GM19351 (cell line): ENCODE data around the gene TUBD1.
"Not testable (repeated sequence)": the region's sequence is repeated elsewhere in the genome, so short reads cannot be mapped to it uniquely, and the experiment has no call there.

Experiments used
- ATAC-seq: cut with Tn5 transposase; IDR thresholded peaks from one replicate; pipeline ENCODE4 v1.9.1; 2021; ENCODE audit warnings: mild to moderate bottlenecking, moderate library complexity; ENCODE audit not compliant: unreplicated experiment

Gene TUBD1

GRCh38 chr17:59876107-59876506 lies 16.6 kb downstream of the TUBD1 start:
- ATAC-seq: no peak

DNA sequence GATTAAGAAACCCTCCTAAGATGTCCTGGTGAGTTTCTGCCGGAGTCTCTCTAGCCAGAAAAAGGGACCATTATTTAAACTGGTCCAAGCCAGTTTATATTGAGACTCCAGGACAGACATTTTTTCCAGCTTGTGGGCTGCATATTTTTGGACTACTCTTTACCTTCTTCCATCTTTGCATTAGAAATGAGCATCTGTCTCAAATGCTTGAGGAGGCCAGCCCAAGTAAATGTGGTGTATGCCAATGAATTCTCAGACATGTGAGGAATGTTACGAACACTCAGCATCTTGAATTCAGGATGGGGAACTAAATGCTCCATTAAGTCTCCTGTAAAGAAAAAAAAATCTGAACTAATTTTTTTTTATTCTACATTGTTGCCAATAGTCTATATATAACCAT lies 18.4 kb downstream of the TUBD1 start:
- ATAC-seq: no peak

DNA sequence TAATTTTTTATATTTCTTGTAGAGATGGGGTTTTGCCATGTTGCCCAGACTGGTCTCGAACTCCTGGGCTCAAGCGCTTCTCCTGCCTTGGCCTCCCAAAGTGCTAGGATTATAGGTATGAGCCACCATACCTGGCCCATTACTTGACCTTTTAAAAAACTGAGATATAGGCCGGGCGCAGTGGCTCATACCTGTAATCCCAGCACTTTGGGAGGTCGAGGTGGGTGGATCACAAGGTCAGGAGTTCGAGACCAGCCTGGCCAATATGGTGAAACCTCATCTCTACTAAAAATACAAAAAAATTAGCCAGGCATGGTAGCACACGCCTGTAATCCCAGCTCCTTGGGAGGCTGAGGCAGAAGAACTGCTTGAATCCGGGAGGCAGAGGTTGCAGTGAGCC lies 19.3 kb downstream of the TUBD1 start:
- not testable (repeated sequence) for ATAC-seq

- no peak for ATAC-seq
Measured at GRCh38 chr17:59872351-59872750, 20.4 kb downstream of the TUBD1 start.

GRCh38 chr17:59870482-59870881 lies 22.3 kb downstream of the TUBD1 start:
- no peak for ATAC-seq

DNA sequence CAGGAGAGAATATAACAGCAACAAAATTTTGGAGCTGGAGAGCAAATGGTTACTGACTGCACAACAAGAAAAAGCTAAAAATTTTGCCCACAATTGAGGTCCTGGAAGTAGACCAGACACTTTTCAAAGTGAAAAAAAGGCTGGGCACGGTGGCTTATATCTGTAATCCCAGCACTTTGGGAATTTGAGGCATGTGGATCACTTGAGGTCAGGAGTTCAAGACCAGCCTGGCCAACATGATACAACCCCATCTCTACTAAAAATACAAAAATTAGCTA lies 22.9 kb downstream of the TUBD1 start:
- ATAC-seq: no peak

DNA sequence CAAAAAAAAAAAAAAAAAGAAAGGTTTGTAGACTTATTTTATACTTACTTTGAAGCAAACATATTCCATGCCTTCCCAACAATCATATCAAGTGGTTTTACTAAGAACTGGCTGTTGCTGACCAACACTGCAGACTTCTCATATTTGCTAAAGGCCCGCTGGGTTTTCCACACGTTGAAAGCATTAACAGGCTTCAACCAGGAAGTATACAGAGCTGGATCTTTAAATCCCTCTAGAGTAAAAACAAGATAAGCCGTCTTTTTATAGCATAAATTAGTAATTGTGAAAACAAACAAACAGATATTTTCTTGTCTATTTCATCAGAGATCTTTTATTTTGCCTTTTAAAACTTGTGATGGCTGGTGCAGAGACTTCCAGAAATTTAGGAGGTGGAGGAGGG lies 29.1 kb downstream of the TUBD1 start:
- no peak for ATAC-seq

DNA sequence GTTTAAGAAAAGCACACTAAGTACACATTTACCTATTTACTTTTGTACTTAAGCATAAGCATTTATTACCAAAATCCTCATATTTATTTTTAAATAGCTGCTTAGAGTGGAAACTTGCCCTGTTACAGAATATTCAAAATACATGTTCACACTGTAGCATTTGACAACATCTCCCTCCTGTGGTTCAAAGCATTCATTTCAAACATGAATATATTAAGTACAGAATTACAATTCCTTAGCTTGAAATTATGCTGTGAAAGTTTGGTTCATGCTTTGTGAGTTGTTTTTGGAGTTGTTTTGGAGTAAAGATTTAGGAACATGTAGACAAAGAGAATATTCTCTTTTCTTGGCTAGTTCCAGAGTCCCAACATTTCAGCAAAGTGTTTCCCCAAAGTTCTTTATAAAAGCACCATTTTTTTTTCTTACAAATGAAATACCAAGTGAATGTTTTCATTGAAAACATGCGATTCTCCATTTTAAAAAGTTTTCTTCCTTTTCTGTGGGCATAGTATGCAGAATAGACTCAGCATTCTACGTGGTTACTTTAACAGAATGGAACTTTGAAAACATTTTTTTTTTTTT lies 33.2 kb downstream of the TUBD1 start:
- ATAC-seq: no peak

GRCh38 chr17:59858932-59859331 lies 33.8 kb downstream of the TUBD1 start:
- no peak for ATAC-seq

GRCh38 chr17:59858167-59858816 lies 34.5 kb downstream of the TUBD1 start:
- no peak for ATAC-seq

DNA sequence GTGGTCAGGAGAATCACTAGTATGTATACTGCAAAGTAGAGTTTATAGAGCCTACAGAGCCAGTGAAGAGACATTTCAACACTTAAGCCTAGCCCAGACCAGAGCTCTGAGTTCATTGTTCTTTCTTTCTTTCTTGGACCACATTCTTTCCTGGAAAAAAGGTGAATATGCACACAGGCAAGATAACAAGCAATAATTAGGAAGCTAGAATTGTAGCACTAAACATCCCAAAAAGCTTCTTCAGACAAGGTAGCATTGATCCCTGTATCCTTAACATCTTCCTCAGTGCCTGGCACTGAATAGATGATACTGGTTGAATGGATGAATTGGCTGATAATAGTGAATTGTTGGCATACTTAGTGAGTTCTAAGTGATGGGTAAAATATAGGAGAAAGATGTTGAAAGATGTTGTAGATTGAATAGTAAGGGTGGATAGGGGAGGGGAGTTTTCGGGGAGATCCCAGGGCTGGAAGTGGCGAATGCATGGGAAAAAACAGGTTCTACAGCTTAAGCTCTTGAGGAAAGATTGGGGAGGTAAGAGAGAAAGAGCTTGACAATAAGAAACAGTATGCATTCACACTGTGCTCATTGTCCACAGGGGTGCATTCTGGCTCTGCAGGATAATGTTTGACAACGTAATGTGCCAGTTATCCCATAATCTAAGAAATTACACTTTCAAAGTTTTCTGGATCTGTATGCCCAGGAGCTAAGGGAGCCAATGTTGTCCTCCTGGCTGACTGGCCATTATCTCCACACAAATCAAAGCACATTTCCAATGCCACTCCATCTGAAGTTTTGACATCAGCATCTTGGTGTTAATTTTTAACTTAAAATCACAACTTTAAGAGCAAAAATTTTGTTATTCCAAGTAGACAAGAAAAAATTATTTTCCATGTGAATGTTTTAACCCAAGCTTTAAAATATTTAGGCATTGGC lies 35.6 kb downstream of the TUBD1 start:
- ATAC-seq: no peak

- ATAC-seq: not testable (repeated sequence)
Measured at GRCh38 chr17:59853919-59854729, 38.6 kb downstream of the TUBD1 start.

DNA sequence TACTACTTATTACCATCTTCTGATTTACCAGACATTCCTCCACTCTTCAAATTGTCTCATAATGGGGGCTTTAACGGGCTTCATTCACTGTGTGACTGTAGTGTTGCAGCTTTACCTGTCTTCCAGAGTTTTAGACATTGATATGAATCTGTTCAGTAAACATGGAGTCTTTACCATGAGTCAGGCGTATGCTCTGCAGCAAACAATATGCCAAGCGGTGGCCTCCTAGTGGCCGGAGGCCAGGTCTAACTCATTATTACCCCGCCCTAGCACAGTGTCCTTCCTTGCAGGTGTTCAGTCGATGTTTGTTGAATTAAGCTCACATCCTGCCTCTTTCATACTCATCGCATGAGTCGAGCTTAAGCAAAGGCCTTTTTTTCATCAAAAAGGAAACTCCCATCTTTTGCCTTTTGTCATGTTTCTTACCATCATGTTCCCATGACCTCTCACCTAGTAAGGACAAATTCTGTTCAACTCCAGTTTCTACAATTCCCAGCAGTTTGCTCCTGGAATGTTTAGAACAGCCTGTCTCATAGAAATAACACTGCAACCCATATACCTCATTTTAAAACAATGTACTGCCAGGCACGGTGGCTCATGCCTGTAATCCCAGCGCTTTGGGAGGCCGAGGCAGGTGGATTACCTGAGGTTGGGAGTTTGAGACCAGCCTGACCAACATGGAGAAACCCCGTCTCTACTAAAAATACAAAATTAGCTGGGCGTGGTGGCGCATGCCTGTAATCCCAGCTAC lies 39.4 kb downstream of the TUBD1 start:
- peak; percentile 72 for ATAC-seq

- ATAC-seq: not testable (repeated sequence)
Measured at GRCh38 chr17:59852847-59853167, 39.9 kb downstream of the TUBD1 start.

DNA sequence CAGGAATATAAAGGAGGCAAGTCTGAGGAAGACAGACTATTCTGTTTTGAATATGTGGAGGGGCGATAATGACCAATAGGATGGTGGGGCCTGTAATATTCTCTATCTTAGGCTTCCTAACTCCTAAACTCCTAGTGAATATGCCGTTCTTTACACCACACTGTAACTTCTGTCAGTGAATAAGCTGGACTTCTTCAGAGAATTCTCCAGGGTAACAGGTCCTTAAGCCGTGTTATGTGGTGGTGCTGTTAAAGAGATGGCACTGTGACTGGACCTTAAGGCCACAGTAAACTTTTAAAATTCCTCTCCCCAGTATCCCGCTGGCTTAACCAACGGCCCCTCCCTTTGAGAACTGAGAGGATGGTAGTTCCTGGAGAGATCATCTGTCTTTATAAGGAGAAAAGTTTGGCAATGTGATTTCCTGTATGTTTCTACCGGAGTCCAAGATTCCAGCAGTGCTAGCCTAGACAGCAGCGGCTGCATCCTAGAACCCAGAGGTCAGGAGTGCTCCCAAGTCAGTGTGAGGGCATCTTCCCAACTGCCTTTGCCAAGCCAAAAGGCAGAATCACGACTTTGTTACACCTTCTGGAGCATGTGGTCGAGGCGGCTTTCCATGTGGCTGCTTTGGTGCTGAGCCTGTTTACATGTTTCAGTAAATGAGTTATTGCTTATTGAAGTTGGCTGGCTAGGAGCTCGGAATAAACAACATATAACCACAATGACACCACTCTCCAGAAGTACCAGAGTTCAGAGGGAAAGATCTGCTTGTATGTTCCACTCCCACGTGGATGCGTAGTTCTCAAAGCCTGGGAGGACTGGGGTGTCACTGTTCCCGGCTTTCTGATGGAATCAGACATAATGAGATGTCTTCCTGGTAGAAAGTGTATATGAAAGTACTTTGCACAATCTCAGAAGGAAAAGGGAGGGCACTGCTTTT lies 41.0 kb downstream of the TUBD1 start:
- no peak for ATAC-seq

- ATAC-seq: not testable (repeated sequence)
Measured at GRCh38 chr17:59850311-59850710, 42.4 kb downstream of the TUBD1 start.

DNA sequence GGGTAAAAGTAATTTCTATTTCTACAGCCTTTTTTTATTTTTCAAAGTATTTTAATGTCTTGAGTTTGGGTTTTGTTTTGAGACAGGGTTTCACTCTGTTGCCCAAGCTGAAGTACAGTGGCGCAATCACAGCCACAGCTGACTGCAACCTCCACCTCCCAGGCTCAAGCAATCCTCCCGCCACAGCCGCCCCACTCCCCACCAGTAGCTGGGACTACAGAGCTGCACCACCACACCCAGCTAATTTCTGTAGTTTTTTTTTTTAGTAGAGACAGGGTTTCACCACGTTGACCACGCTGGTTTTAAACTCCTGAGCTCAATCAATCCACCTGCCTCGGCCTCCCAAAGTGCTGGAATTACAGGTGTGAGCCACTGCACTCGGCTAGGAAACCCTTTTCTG lies 44.0 kb downstream of the TUBD1 start:
- peak; percentile 47 for ATAC-seq

DNA sequence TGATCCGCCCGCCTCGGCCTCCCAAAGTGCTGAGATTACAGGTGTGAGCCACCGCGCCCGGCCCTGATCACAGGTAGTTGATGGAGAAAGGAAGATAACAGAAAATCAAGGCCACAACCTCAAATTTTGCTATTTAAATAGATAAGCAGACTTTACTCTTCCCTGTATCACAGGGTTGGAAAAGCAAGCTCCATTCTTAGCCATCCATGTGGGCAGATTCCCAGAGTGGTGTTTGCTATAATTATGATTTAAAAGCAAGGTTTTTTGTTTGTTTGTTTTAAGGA lies 44.4 kb downstream of the TUBD1 start:
- no peak for ATAC-seq

- ATAC-seq: peak; percentile 45
Measured at GRCh38 chr17:59846394-59847165, 46.2 kb downstream of the TUBD1 start.
